Prostate gland (tissue), 2 donors: ENCODE measurements around the gene MIPOL1. TPM values are rescaled to one million over a fixed set of nuclear protein-coding genes. Genes with fewer than 3 reads are reported as not detected.
"Not testable (repeated sequence)": the region's sequence is repeated elsewhere in the genome, so short reads cannot be mapped to it uniquely, and the experiment has no call there.

Source experiments
- DNase-seq: peaks from one replicate; pipeline ENCODE4 v3.0.0-alpha.2; 2019; ENCODE audit warnings: low spot score
- H3K27ac ChIP-seq, 2 donors: fragments of 200-600 bp; sonication (generic); 2 replicates each; pipeline ENCODE4 v1.5.1; 2017 to 2019
- H3K27me3 ChIP-seq: fragments of 200-600 bp; sonication (generic); replicated peaks from 2 replicates; pipeline ENCODE4 v1.5.1; 2019; ENCODE audit not compliant: insufficient read depth
- H3K36me3 ChIP-seq, 2 donors: fragments of 200-600 bp; sonication (generic); 1 replicate in 1 of 2; 2 replicates in 1 of 2; pipeline versions ENCODE4 v1.5.1 to v1.8.1; 2017 to 2019
- H3K4me1 ChIP-seq: fragments of 200-600 bp; sonication (generic); replicated peaks from 2 replicates; pipeline ENCODE4 v1.5.1; 2019
- H3K4me3 ChIP-seq, 2 donors: fragments of 200-600 bp; sonication (generic); 2 replicates each; pipeline ENCODE4 v1.5.1; 2017 to 2019
- H3K9me3 ChIP-seq: fragments of 200-600 bp; sonication (generic); 2 replicates; pipeline ENCODE4 v1.5.1; 2017
- CTCF ChIP-seq, 4 experiments: fragments of 200-600 bp in 2 of 4; fragments of 450-650 bp in 2 of 4; sonication (generic) in 2 of 4; IDR thresholded peaks; 1 replicate in 3 of 4; 2 replicates in 1 of 4; pipeline ENCODE4 v1.5.1; 2016 to 2019; ENCODE audit warnings: antibody characterized with exemption in 4 of 4, mild to moderate bottlenecking in 2 of 4, moderate library complexity in 2 of 4
- POLR2A ChIP-seq: fragments of 450-650 bp; IDR thresholded peaks from one replicate; pipeline ENCODE4 v1.6.1; 2016; ENCODE audit warnings: antibody characterized with exemption, mild to moderate bottlenecking
- POLR2AphosphoS5 ChIP-seq: sonication (generic); formaldehyde crosslinking; IDR thresholded peaks from one replicate; pipeline ENCODE4 v1.6.1; 2017; ENCODE audit warnings: antibody characterized with exemption
- WGBS: methylation state at CpG from one replicate; pipeline ENCODE4 v1.1.5; 2018; 5-methylcytosine and 5-hydroxymethylcytosine counted together
- intact Hi-C: fragments of 100-400 bp; cut with DNase I; formaldehyde crosslinking; loops from one replicate; pipeline ENCODE4 v1.14.2; 2022
- total RNA-seq, 2 donors: library from RNA; depleted of rRNA; stranded (reverse); fragments of >200 nt; gene quantifications; one replicate each; pipeline ENCODE4 v1.1.0, GENCODE V29; 2016

Gene MIPOL1
- total RNA-seq, result 10 to 100 TPM; 14.4 to 31.4 TPM

- no peaks in the 10 kb centered on the region for H3K4me1 ChIP-seq
- peak; percentile 50 for TF ChIP-seq POLR2A
- TF ChIP-seq POLR2AphosphoS5, result no peak
- TF ChIP-seq CTCF (IDR thresholded peaks at IDR 0.05), result peak; percentile 14 to 38 (median 28)
- no peaks in the 10 kb centered on the region for H3K27me3 ChIP-seq
- peak; percentile 79 for DNase-seq
- intact Hi-C loops, result no loop called here
- H3K27ac ChIP-seq, result peak within 1 kb of the TSS; percentile 86 to 93
- peak within 1 kb of the TSS; percentile 48 to 60 for H3K4me3 ChIP-seq
- H3K36me3 ChIP-seq, result no peaks in the 10 kb centered on the region
- no peaks in the 10 kb centered on the region for H3K9me3 ChIP-seq
- WGBS, result 1% methylated on average over 70 of the region's 70 CpGs
Measured at GRCh38 chr14:37197421-37198272, at the start of gene MIPOL1. Gene MIPOL1 (plus strand): TSS chr14:37197937. CDS start chr14:37247889, 49,952 bp downstream.

GRCh38 chr14:37150414-37150813 is 47.3 kb upstream of the MIPOL1 start:
- intact Hi-C loops, result no loop called here
- peak; percentile 42 to 73 (median 68) for TF ChIP-seq CTCF (IDR thresholded peaks at IDR 0.05)
- TF ChIP-seq POLR2AphosphoS5, result no peak
- no peaks in the 10 kb centered on the region for H3K4me1 ChIP-seq

GRCh38 chr14:37153005-37153404 is 44.7 kb upstream of the MIPOL1 start:
- H3K4me1 ChIP-seq, result no peaks in the 10 kb centered on the region
- no peak overlapping the region for H3K4me3 ChIP-seq
- no peak for TF ChIP-seq POLR2A
- no peak for TF ChIP-seq CTCF (IDR thresholded peaks at IDR 0.05)
- TF ChIP-seq POLR2AphosphoS5, result no peak
- intact Hi-C loops, result no loop called here
- H3K27me3 ChIP-seq, result no peaks in the 10 kb centered on the region
- H3K36me3 ChIP-seq, result no peaks in the 10 kb centered on the region
- no peak overlapping the region for H3K27ac ChIP-seq
- no peak for DNase-seq
- no peaks in the 10 kb centered on the region for H3K9me3 ChIP-seq
- whole genome bisulfite sequencing, result 67% methylated on average over 1 of the region's 1 CpG

More at GRCh38 chr14:37150414-37150813, 47.3 kb upstream of the MIPOL1 start:
- Histone ChIP-seq H3K36me3 (no peaks in the 10 kb centered on the region), H3K27me3 (no peaks in the 10 kb centered on the region), H3K27ac (no peak overlapping the region), H3K9me3 (no peaks in the 10 kb centered on the region), H3K4me3 (no peak overlapping the region)
- DNase-seq, result no peak
- WGBS, result 0% methylated on average over 3 of the region's 3 CpGs

GRCh38 chr14:37153483-37153882 is 44.3 kb upstream of the MIPOL1 start:
- no peaks in the 10 kb centered on the region for H3K4me1 ChIP-seq
- H3K27me3 ChIP-seq, result no peaks in the 10 kb centered on the region
- 94% methylated on average over 5 of the region's 5 CpGs for WGBS
- DNase-seq, result no peak
- no peak overlapping the region for H3K4me3 ChIP-seq
- H3K36me3 ChIP-seq, result no peaks in the 10 kb centered on the region
- H3K9me3 ChIP-seq, result no peaks in the 10 kb centered on the region
- H3K27ac ChIP-seq, result no peak overlapping the region
- intact Hi-C loops, result no loop called here
- no peak for TF ChIP-seq POLR2AphosphoS5
- TF ChIP-seq POLR2A, result no peak
- no peak for TF ChIP-seq CTCF (IDR thresholded peaks at IDR 0.05)

- no peaks in the 10 kb centered on the region for H3K4me1 ChIP-seq
- H3K4me3 ChIP-seq, result no peak overlapping the region
- no peak overlapping the region for H3K27ac ChIP-seq
- no peak for TF ChIP-seq CTCF (IDR thresholded peaks at IDR 0.05)
- no peak for TF ChIP-seq POLR2A
- TF ChIP-seq POLR2AphosphoS5, result no peak
- intact Hi-C loops, result no loop called here
- H3K27me3 ChIP-seq, result no peaks in the 10 kb centered on the region
- no peak for DNase-seq
- WGBS, result 95% methylated on average over 2 of the region's 2 CpGs
- H3K36me3 ChIP-seq, result no peaks in the 10 kb centered on the region
- no peaks in the 10 kb centered on the region for H3K9me3 ChIP-seq
Measured at GRCh38 chr14:37157987-37158386, 39.8 kb upstream of the MIPOL1 start.

- DNase-seq, intact Hi-C loops, H3K4me3 ChIP-seq, H3K4me1 ChIP-seq, H3K27me3 ChIP-seq, H3K36me3 ChIP-seq, H3K9me3 ChIP-seq, H3K27ac ChIP-seq: not testable (repeated sequence)
- 79% methylated on average over 2 of the region's 2 CpGs for WGBS
Measured at GRCh38 chr14:37162307-37162706, 35.4 kb upstream of the MIPOL1 start.
